CD4-positive, alpha-beta T cell treated with Interleukin-17A for 1 hour (primary cell): ENCODE results near the gene MAPK11.

ENCODE experiments used
- DNase-seq: peaks from one replicate; pipeline ENCODE4 v3.0.0-alpha.2; 2020

MAPK11 gene

GRCh38 chr22:50269970-50270665, at the start of gene MAPK11:
MAPK11 (minus strand) TSS chr22:50270380; CDS start chr22:50270292, 88 bp downstream.
- DNase-seq, result peak; percentile 86

- DNase-seq, result no peak
These were observed 49.3 kb upstream of the MAPK11 start for GRCh38 chr22:50319503-50319951.

- DNase-seq, result no peak
These were observed 48.7 kb upstream of the MAPK11 start for GRCh38 chr22:50318698-50319411.

- DNase-seq, result no peak
These were observed 48.1 kb upstream of the MAPK11 start for GRCh38 chr22:50318356-50318697.

- DNase-seq, result no peak
These were observed 47.5 kb upstream of the MAPK11 start for GRCh38 chr22:50317674-50318073.

- no peak for DNase-seq
These were observed 47.0 kb upstream of the MAPK11 start for GRCh38 chr22:50317178-50317577.

- DNase-seq, result no peak
These were observed 46.2 kb upstream of the MAPK11 start for GRCh38 chr22:50316114-50317065.

GRCh38 chr22:50315289-50316113, 45.3 kb upstream of the MAPK11 start:
- DNase-seq, result no peak

GRCh38 chr22:50314455-50315288, 44.5 kb upstream of the MAPK11 start:
- peak; percentile 79 for DNase-seq

GRCh38 chr22:50314081-50314454, 43.9 kb upstream of the MAPK11 start:
- no peak for DNase-seq

- DNase-seq, result no peak
These were observed 43.4 kb upstream of the MAPK11 start for GRCh38 chr22:50313600-50313999.

- DNase-seq, result no peak
These were observed 42.8 kb upstream of the MAPK11 start for GRCh38 chr22:50313021-50313420.

- DNase-seq, result no peak
These were observed 42.2 kb upstream of the MAPK11 start for GRCh38 chr22:50312371-50312770.

- no peak for DNase-seq
These were observed 41.6 kb upstream of the MAPK11 start for GRCh38 chr22:50311606-50312351.

GRCh38 chr22:50310949-50311444, 40.8 kb upstream of the MAPK11 start:
- no peak for DNase-seq

- DNase-seq, result no peak
These were observed 40.0 kb upstream of the MAPK11 start for GRCh38 chr22:50310031-50310722.

- DNase-seq, result no peak
These were observed 39.4 kb upstream of the MAPK11 start for GRCh38 chr22:50309601-50309991.

- no peak for DNase-seq
These were observed 38.9 kb upstream of the MAPK11 start for GRCh38 chr22:50308986-50309600.

- no peak for DNase-seq
These were observed 38.4 kb upstream of the MAPK11 start for GRCh38 chr22:50308597-50308935.
